Keratinocyte (primary cell): ENCODE results near the gene FAAH. TPM values are rescaled to one million over a fixed set of nuclear protein-coding genes. Genes with fewer than 3 reads are reported as not detected.

ENCODE experiments used
- DNase-seq: peaks from one replicate; pipeline ENCODE4 v3.0.0-alpha.2; 2011; ENCODE audit warnings: low read depth, missing footprints, low spot score
- FAIRE-seq: peaks from 2 replicates; lab custom pipeline; 2011; peaks lifted over from hg19 to GRCh38; lab: Jason Lieb, UNC
- H2AFZ ChIP-seq: 2 replicates; pipeline ENCODE4 v1.6.0; 2012; ENCODE audit warnings: low read length, control low read depth, inconsistent platforms; ENCODE audit not compliant: control insufficient read depth
- H3K27ac ChIP-seq: 2 replicates; pipeline ENCODE4 v1.5.1; 2011; ENCODE audit warnings: low read length; ENCODE audit not compliant: control insufficient read depth, insufficient read depth
- H3K27me3 ChIP-seq: 3 replicates; pipeline ENCODE4 v1.6.0; 2011; ENCODE audit warnings: low read length; ENCODE audit not compliant: control insufficient read depth, insufficient read depth; ENCODE audit errors: extremely low read depth
- H3K36me3 ChIP-seq, 2 experiments: 2 replicates in 1 of 2; 3 replicates in 1 of 2; pipeline ENCODE4 v1.5.1; 2011; ENCODE audit warnings: low read length in 2 of 2, mild to moderate bottlenecking in 1 of 2; ENCODE audit not compliant: control insufficient read depth in 2 of 2, insufficient read depth in 2 of 2; ENCODE audit errors: extremely low read depth in 1 of 2
- H3K4me1 ChIP-seq: 3 replicates; pipeline ENCODE4 v1.5.1; 2011; ENCODE audit warnings: low read length; ENCODE audit not compliant: control insufficient read depth, insufficient read depth; ENCODE audit errors: extremely low read depth
- H3K4me2 ChIP-seq: 3 replicates; pipeline ENCODE4 v1.6.0; 2011; ENCODE audit warnings: low read depth, low read length; ENCODE audit not compliant: control insufficient read depth, insufficient read depth; ENCODE audit errors: extremely low read depth
- H3K4me3 ChIP-seq, 3 experiments: fragments of 200-600 bp in 1 of 3; sonication (generic) in 1 of 3; 2 replicates in 2 of 3; 3 replicates in 1 of 3; pipeline ENCODE4 v1.5.1; 2011 to 2016; ENCODE audit warnings: low read length in 3 of 3, mild to moderate bottlenecking in 3 of 3, control low read depth in 2 of 3, inconsistent platforms in 1 of 3, low read depth in 1 of 3, mixed read lengths in 1 of 3, mixed run types in 1 of 3, moderate library complexity in 1 of 3; ENCODE audit not compliant: control insufficient read depth in 2 of 3, insufficient read depth in 2 of 3; ENCODE audit errors: extremely low read depth in 1 of 3
- H3K79me2 ChIP-seq: 2 replicates; pipeline ENCODE4 v1.6.0; 2012; ENCODE audit warnings: low read length; ENCODE audit not compliant: control insufficient read depth, insufficient read depth
- H3K9ac ChIP-seq: 3 replicates; pipeline ENCODE4 v1.6.0; 2011; ENCODE audit warnings: low read length; ENCODE audit not compliant: control insufficient read depth, insufficient read depth; ENCODE audit errors: extremely low read depth
- H3K9me1 ChIP-seq: 3 replicates; pipeline ENCODE4 v1.6.0; 2011; ENCODE audit warnings: low read length; ENCODE audit not compliant: control insufficient read depth, insufficient read depth; ENCODE audit errors: extremely low read depth
- H3K9me3 ChIP-seq: 2 replicates; pipeline ENCODE4 v1.5.1; 2012; ENCODE audit warnings: low read depth, low read length; ENCODE audit not compliant: control insufficient read depth
- H4K20me1 ChIP-seq: 3 replicates; pipeline ENCODE4 v1.6.0; 2011; ENCODE audit warnings: low read length; ENCODE audit not compliant: control insufficient read depth, insufficient read depth; ENCODE audit errors: extremely low read depth
- EZH2 ChIP-seq: IDR thresholded peaks from one replicate; pipeline ENCODE4 v1.6.1; 2012; ENCODE audit warnings: inconsistent platforms, mild to moderate bottlenecking, low read length, moderate library complexity
- dilution Hi-C: fragments of 300-500 bp; cut with MboI; formaldehyde crosslinking; loops from one replicate; pipeline ENCODE4 v1.7.0; 2020; ENCODE audit warnings: low sequenced_read_pairs; ENCODE audit not compliant: extremely low pct_ligation_motif_present
- polyA plus RNA-seq, 5 experiments: library from polyadenylated mRNA; depleted of rRNA in 3 of 5; stranded (reverse) in 3 of 5; stranded (forward) in 1 of 5; unstranded in 1 of 5; fragments of >200 nt; gene quantifications; 1 replicate in 1 of 5; 2 replicates in 3 of 5; 3 replicates in 1 of 5; pipeline versions ENCODE4 v1.2.1 to v1.2.3, GENCODE V29; 2011 to 2012; ENCODE audit warnings: missing spikeins in 2 of 5, low read depth in 1 of 5, low replicate concordance in 1 of 5
- TF ChIP-seq, protein P1 (sequence below), 3 experiments: IDR thresholded peaks in 1 of 3; conservative IDR thresholded peaks in 1 of 3; optimal IDR thresholded peaks in 1 of 3; 2 replicates in 2 of 3; 3 replicates in 1 of 3; pipeline versions ENCODE3 to v1.5.1; 2011; ENCODE audit warnings: low read length in 3 of 3, mild to moderate bottlenecking in 3 of 3, moderate library complexity in 2 of 3, control low read depth in 1 of 3, inconsistent platforms in 1 of 3; ENCODE audit not compliant: insufficient read depth in 2 of 3; ENCODE audit errors: extremely low read depth in 1 of 3

FAAH gene
- polyA plus RNA-seq, 1 donor (not counting 4 experiments of a cell fraction or from before 2014, with no cell fraction given) = 5.3 TPM

DNA sequence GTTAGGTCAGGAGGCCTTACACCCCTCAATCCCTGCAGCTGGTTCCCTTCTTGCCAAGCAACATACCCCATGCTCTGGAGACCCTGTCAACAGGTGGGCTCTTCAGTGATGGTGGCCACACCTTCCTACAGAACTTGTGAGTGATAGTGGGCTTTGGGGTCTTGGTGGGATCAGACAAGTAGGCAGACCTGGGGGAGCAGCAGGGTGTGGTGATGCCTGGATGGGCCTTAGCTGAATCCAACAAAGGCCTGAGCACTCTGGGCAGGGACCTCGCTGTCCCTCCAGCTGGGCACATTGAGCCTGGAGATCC lies 14.9 kb downstream of the FAAH start:
- no peaks in the 10 kb centered on the region for H3K27me3 ChIP-seq
- dilution Hi-C loops = no loop called here
- no peak overlapping the region for H3K4me3 ChIP-seq
- no peaks in the 10 kb centered on the region for H4K20me1 ChIP-seq
- no peaks in the 10 kb centered on the region for H3K4me1 ChIP-seq
- H3K27ac ChIP-seq = no peak overlapping the region
- FAIRE-seq (no peak), DNase-seq (no peak)
- no peaks in the 10 kb centered on the region for H3K9me3 ChIP-seq
- peaks cover 0 to 3% of the 10 kb centered on the region in 2 experiments for H3K36me3 ChIP-seq
- no peak overlapping the region for H2AFZ ChIP-seq
- no peaks in the 10 kb centered on the region for H3K79me2 ChIP-seq
- TF ChIP-seq, protein P1, sequence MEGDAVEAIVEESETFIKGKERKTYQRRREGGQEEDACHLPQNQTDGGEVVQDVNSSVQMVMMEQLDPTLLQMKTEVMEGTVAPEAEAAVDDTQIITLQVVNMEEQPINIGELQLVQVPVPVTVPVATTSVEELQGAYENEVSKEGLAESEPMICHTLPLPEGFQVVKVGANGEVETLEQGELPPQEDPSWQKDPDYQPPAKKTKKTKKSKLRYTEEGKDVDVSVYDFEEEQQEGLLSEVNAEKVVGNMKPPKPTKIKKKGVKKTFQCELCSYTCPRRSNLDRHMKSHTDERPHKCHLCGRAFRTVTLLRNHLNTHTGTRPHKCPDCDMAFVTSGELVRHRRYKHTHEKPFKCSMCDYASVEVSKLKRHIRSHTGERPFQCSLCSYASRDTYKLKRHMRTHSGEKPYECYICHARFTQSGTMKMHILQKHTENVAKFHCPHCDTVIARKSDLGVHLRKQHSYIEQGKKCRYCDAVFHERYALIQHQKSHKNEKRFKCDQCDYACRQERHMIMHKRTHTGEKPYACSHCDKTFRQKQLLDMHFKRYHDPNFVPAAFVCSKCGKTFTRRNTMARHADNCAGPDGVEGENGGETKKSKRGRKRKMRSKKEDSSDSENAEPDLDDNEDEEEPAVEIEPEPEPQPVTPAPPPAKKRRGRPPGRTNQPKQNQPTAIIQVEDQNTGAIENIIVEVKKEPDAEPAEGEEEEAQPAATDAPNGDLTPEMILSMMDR (optimal IDR thresholded peaks at IDR 0.05 in 1 of 3, IDR thresholded peaks at IDR 0.05 in 1 of 3, conservative IDR thresholded peaks at IDR 0.05 in 1 of 3; ENCODE audit: extremely low read depth in 1 of 3, insufficient read depth in 2 of 3, low read length in 3 of 3) = no peak
- no peak overlapping the region for H3K4me2 ChIP-seq
- H3K9ac ChIP-seq = no peak overlapping the region
- no peaks in the 10 kb centered on the region for H3K9me1 ChIP-seq

DNA sequence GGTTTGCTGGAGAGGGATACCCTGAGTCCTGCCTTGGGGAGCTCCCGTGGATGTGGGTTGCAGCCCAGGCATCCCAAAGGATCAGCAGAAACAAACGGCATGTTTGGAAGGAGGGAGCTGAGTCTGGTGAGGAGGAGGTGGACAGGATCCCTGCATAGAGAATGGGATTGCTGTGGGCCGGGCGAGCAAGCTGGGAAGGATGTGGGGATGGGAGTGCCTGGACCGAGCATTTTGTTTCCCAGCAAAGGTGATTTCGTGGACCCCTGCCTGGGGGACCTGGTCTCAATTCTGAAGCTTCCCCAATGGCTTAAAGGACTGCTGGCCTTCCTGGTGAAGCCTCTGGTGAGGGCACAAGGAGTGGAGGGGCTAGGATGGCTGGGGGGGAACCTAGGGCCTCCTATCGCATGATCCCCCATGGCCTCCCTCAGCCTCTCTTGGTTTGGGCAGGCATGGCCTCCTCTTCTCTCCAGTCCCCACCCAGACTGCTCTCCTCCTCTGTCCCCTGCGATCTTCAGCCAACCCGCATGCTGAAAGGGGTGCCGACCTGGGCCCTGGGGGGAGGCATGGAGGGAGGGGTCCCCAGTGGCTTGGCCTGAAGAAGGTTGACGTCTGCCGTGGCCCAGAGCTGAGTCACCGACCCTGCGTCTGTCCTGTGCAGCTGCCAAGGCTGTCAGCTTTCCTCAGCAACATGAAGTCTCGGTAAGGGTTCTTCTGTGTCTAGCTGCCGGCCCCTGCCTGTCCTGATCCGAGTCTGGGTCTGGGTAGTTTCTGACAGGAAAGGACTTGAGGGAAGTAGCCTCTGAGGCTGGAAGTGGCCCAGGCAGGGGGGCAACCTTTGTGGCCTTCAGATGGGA lies 16.3 kb downstream of the FAAH start:
- dilution Hi-C loops = no loop called here
- no peak overlapping the region for H3K27ac ChIP-seq
- DNase-seq (no peak), FAIRE-seq (no peak)
- no peak overlapping the region for H3K4me2 ChIP-seq
- H4K20me1 ChIP-seq = no peaks in the 10 kb centered on the region
- H3K36me3 ChIP-seq = peaks cover 0 to 1% of the 10 kb centered on the region in 2 experiments
- H3K79me2 ChIP-seq = no peaks in the 10 kb centered on the region
- H3K9ac ChIP-seq = no peak overlapping the region
- no peaks in the 10 kb centered on the region for H3K9me3 ChIP-seq
- H3K4me1 ChIP-seq = no peaks in the 10 kb centered on the region
- H3K9me1 ChIP-seq = no peaks in the 10 kb centered on the region
- H3K4me3 ChIP-seq = no peak overlapping the region
- H2AFZ ChIP-seq = no peak overlapping the region
- TF ChIP-seq, protein P1 (optimal IDR thresholded peaks at IDR 0.05 in 1 of 3, IDR thresholded peaks at IDR 0.05 in 1 of 3, conservative IDR thresholded peaks at IDR 0.05 in 1 of 3; ENCODE audit: extremely low read depth in 1 of 3, insufficient read depth in 2 of 3, low read length in 3 of 3) = no peak
- no peak for TF ChIP-seq EZH2
- no peaks in the 10 kb centered on the region for H3K27me3 ChIP-seq
